H1 (cell line): ENCODE results near the gene NFKBIZ. TPM values are rescaled to one million over a fixed set of nuclear protein-coding genes. Genes with fewer than 3 reads are reported as not detected.

Source experiments
- CTCF ChIA-PET: fragments of 300-600 bp; sonication (Branson Sonifier 250); formaldehyde crosslinking; loops from one replicate; lab custom pipeline; 2021; ENCODE audit not compliant: partially characterized antibody; lab: Charles Lee
- POLR2A ChIA-PET: fragments of 300-600 bp; sonication (Branson Sonifier 250); formaldehyde crosslinking; loops from one replicate; lab custom pipeline; 2021; ENCODE audit warnings: inconsistent platforms; ENCODE audit not compliant: partially characterized antibody; lab: Charles Lee
- DNase-seq, 2 experiments: peaks; one replicate each; pipeline versions ENCODE4 v3.0.0 to v3.0.0-alpha.2; 2010 to 2022; ENCODE audit warnings: low spot score in 2 of 2, low read depth in 1 of 2, mixed read lengths in 1 of 2
- FAIRE-seq: peaks from 2 replicates; lab custom pipeline; 2011; peaks lifted over from hg19 to GRCh38; lab: Jason Lieb, UNC
- H2AFZ ChIP-seq: 2 replicates; pipeline ENCODE4 v1.8.1; 2012; ENCODE audit warnings: low read length, inconsistent platforms
- H2AK5ac ChIP-seq: 2 replicates; pipeline ENCODE4 v1.6.1; 2013; ENCODE audit warnings: low read depth, low read length
- H2BK120ac ChIP-seq: replicated peaks from 2 replicates; pipeline ENCODE3; 2013; ENCODE audit warnings: low read depth, low read length, inconsistent platforms
- H2BK12ac ChIP-seq: 2 replicates; pipeline ENCODE4 v1.6.1; 2013; ENCODE audit warnings: low read depth, low read length
- H2BK15ac ChIP-seq: 2 replicates; pipeline ENCODE4 v1.6.1; 2013; ENCODE audit warnings: low read length
- H2BK20ac ChIP-seq: 2 replicates; pipeline ENCODE4 v1.6.1; 2013; ENCODE audit warnings: low read length
- H2BK5ac ChIP-seq: 2 replicates; pipeline ENCODE4 v1.6.1; 2013; ENCODE audit warnings: low read depth, low read length
- H3K14ac ChIP-seq: 2 replicates; pipeline ENCODE4 v1.6.1; 2013; ENCODE audit warnings: inconsistent platforms; ENCODE audit not compliant: insufficient read length
- H3K18ac ChIP-seq: 2 replicates; pipeline ENCODE4 v1.6.1; 2013; ENCODE audit warnings: low read length; ENCODE audit errors: extremely low read depth
- H3K23ac ChIP-seq: 2 replicates; pipeline ENCODE4 v1.6.1; 2013; ENCODE audit warnings: inconsistent platforms; ENCODE audit not compliant: insufficient read length
- H3K23me2 ChIP-seq: 2 replicates; pipeline ENCODE4 v1.6.1; 2013; ENCODE audit warnings: low read depth, low read length
- H3K27ac ChIP-seq: 2 replicates; pipeline ENCODE4 v1.6.1; 2011; ENCODE audit warnings: low read depth, low read length, inconsistent platforms
- H3K27me3 ChIP-seq, 4 experiments: replicated peaks in 1 of 4; 1 replicate in 1 of 4; 2 replicates in 3 of 4; pipeline versions ENCODE4 v1.6.1 to v1.8.1; 2011 to 2013; ENCODE audit warnings: low read length in 3 of 4, mild to moderate bottlenecking in 3 of 4, inconsistent platforms in 2 of 4, mixed read lengths in 2 of 4, moderate library complexity in 1 of 4; ENCODE audit not compliant: control insufficient read depth in 3 of 4, insufficient read depth in 3 of 4; ENCODE audit errors: extremely low read depth in 1 of 4
- H3K36me3 ChIP-seq, 4 experiments: 2 replicates each; pipeline versions ENCODE4 v1.6.1 to v1.8.1; 2011 to 2013; ENCODE audit warnings: mild to moderate bottlenecking in 4 of 4, low read length in 3 of 4, moderate library complexity in 2 of 4, control low read depth in 1 of 4, inconsistent platforms in 1 of 4; ENCODE audit not compliant: insufficient read depth in 4 of 4, control insufficient read depth in 2 of 4
- H3K4ac ChIP-seq: replicated peaks from 2 replicates; pipeline ENCODE3; 2013; ENCODE audit warnings: low read length, low read depth, mixed read lengths, inconsistent platforms; ENCODE audit not compliant: insufficient read length
- H3K4me1 ChIP-seq, 4 experiments: replicated peaks in 1 of 4; 1 replicate in 1 of 4; 2 replicates in 3 of 4; pipeline versions ENCODE4 v1.6.1 to v1.8.1; 2011 to 2013; ENCODE audit warnings: low read length in 3 of 4, inconsistent platforms in 2 of 4, mixed read lengths in 1 of 4; ENCODE audit not compliant: insufficient read depth in 4 of 4, control insufficient read depth in 3 of 4
- H3K4me2 ChIP-seq, 2 experiments: 2 replicates each; pipeline versions ENCODE4 v1.6.1 to v1.8.1; 2011 to 2013; ENCODE audit warnings: low read depth in 2 of 2, low read length in 2 of 2, control low read depth in 1 of 2, inconsistent platforms in 1 of 2, mild to moderate bottlenecking in 1 of 2; ENCODE audit not compliant: insufficient read depth in 1 of 2
- H3K4me3 ChIP-seq, 4 experiments: fragments of 200-600, 300-600 bp in 1 of 4; sonication (generic), shearing (Covaris generic), sonication (Bioruptor Twin) in 1 of 4; 2 replicates each; pipeline versions ENCODE4 v1.5.1 to v1.8.1; 2011 to 2016; ENCODE audit warnings: low read length in 4 of 4, low read depth in 3 of 4, control low read depth in 2 of 4, inconsistent platforms in 2 of 4, mild to moderate bottlenecking in 2 of 4, mixed read lengths in 1 of 4, moderate library complexity in 1 of 4; ENCODE audit not compliant: insufficient read depth in 2 of 4; ENCODE audit errors: extremely low read depth in 1 of 4
- H3K56ac ChIP-seq: replicated peaks from 2 replicates; pipeline ENCODE3; 2013; ENCODE audit warnings: low read depth, mild to moderate bottlenecking, mixed read lengths, low read length, inconsistent platforms; ENCODE audit not compliant: insufficient read length
- H3K79me1 ChIP-seq: 2 replicates; pipeline ENCODE4 v1.6.1; 2013; ENCODE audit warnings: low read depth, low read length, control low read depth
- H3K79me2 ChIP-seq, 2 experiments: 2 replicates each; pipeline versions ENCODE4 v1.6.1 to v1.8.1; 2012 to 2013; ENCODE audit warnings: low read length in 2 of 2, mild to moderate bottlenecking in 2 of 2, inconsistent platforms in 1 of 2; ENCODE audit not compliant: insufficient read depth in 2 of 2, control insufficient read depth in 1 of 2
- H3K9ac ChIP-seq, 4 experiments: replicated peaks in 1 of 4; 1 replicate in 1 of 4; 2 replicates in 3 of 4; pipeline versions ENCODE4 v1.6.1 to v1.8.1; 2011 to 2013; ENCODE audit warnings: low read depth in 3 of 4, low read length in 3 of 4, control low read depth in 2 of 4, mild to moderate bottlenecking in 2 of 4, moderate library complexity in 2 of 4, inconsistent platforms in 1 of 4; ENCODE audit errors: extremely low read depth in 1 of 4
- H3K9me3 ChIP-seq, 2 experiments: 2 replicates each; pipeline versions ENCODE4 v1.6.1 to v1.8.1; 2012 to 2013; ENCODE audit warnings: mild to moderate bottlenecking in 2 of 2, moderate library complexity in 2 of 2, control low read depth in 1 of 2, inconsistent platforms in 1 of 2, low read depth in 1 of 2, low read length in 1 of 2, mixed read lengths in 1 of 2; ENCODE audit not compliant: insufficient read depth in 2 of 2
- H4K20me1 ChIP-seq, 2 experiments: replicated peaks in 1 of 2; 2 replicates each; pipeline versions ENCODE3 to v1.8.1; 2011 to 2013; ENCODE audit warnings: inconsistent platforms in 2 of 2, low read length in 2 of 2, mild to moderate bottlenecking in 1 of 2; ENCODE audit not compliant: insufficient read depth in 2 of 2, control insufficient read depth in 1 of 2
- H4K5ac ChIP-seq: 2 replicates; pipeline ENCODE4 v1.6.1; 2013; ENCODE audit warnings: low read length, low read depth, mixed read lengths, inconsistent platforms; ENCODE audit not compliant: insufficient read length
- H4K8ac ChIP-seq: 2 replicates; pipeline ENCODE4 v1.8.0; 2013; ENCODE audit warnings: mild to moderate bottlenecking, moderate library complexity, low read length, inconsistent platforms; ENCODE audit not compliant: insufficient read depth; ENCODE audit errors: extremely low read depth
- H4K91ac ChIP-seq: replicated peaks from 2 replicates; pipeline ENCODE3; 2013; ENCODE audit warnings: low read length, mixed read lengths, inconsistent platforms; ENCODE audit not compliant: insufficient read length
- ATF3 ChIP-seq: IDR thresholded peaks from 2 replicates; pipeline ENCODE4 v1.6.1; 2011; ENCODE audit warnings: low read depth, mild to moderate bottlenecking, low read length; ENCODE audit not compliant: insufficient read depth
- CHD2 ChIP-seq: IDR thresholded peaks from 2 replicates; pipeline ENCODE4 v1.6.1; 2012; ENCODE audit warnings: low read length, improper control_type of control experiment
- EGR1 ChIP-seq: IDR thresholded peaks from 2 replicates; pipeline ENCODE4 v1.6.1; 2011; ENCODE audit warnings: low read depth, low read length, borderline replicate concordance
- EP300 ChIP-seq, 2 experiments: IDR thresholded peaks; 1 replicate in 1 of 2; 2 replicates in 1 of 2; pipeline ENCODE4 v1.6.1; 2011 to 2012; ENCODE audit warnings: low read depth in 2 of 2, low read length in 2 of 2, mild to moderate bottlenecking in 2 of 2, borderline replicate concordance in 1 of 2, inconsistent platforms in 1 of 2, moderate library complexity in 1 of 2
- FOSL1 ChIP-seq: IDR thresholded peaks from 2 replicates; pipeline ENCODE4 v1.6.1; 2011; ENCODE audit warnings: mild to moderate bottlenecking, low read depth, low read length, moderate library complexity; ENCODE audit not compliant: insufficient read depth
- GABPA ChIP-seq: IDR thresholded peaks from 2 replicates; pipeline ENCODE4 v1.6.1; 2011; ENCODE audit warnings: mild to moderate bottlenecking, low read length, moderate library complexity, borderline replicate concordance; ENCODE audit not compliant: insufficient read depth
- JUN ChIP-seq: IDR thresholded peaks from 2 replicates; pipeline ENCODE4 v1.6.1; 2011; ENCODE audit warnings: low read depth, mild to moderate bottlenecking, improper control_type of control experiment, low read length
- KDM5A ChIP-seq: fragments of 200-600 bp; IDR thresholded peaks from 2 replicates; pipeline ENCODE4 v1.7.1; 2012; ENCODE audit warnings: mild to moderate bottlenecking, low read length, inconsistent platforms, mixed read lengths
- POLR2A ChIP-seq, 2 experiments: IDR thresholded peaks; 1 replicate in 1 of 2; 2 replicates in 1 of 2; pipeline ENCODE4 v1.6.1; 2011; ENCODE audit warnings: low read depth in 2 of 2, low read length in 2 of 2, mild to moderate bottlenecking in 2 of 2; ENCODE audit errors: control extremely low read depth in 1 of 2
- POLR2AphosphoS5 ChIP-seq: IDR thresholded peaks from 2 replicates; pipeline ENCODE4 v1.6.1; 2011; ENCODE audit warnings: low read depth, low read length
- RNF2 ChIP-seq: fragments of 200-900, 300-1000 bp; sonication (generic); IDR thresholded peaks from 2 replicates; pipeline ENCODE4 v1.7.1; 2016; ENCODE audit warnings: borderline replicate concordance, low read depth, mild to moderate bottlenecking, antibody characterized with exemption, low read length; ENCODE audit not compliant: poor library complexity, severe bottlenecking; ENCODE audit errors: missing control alignments
- TEAD4 ChIP-seq: IDR thresholded peaks from 2 replicates; pipeline ENCODE4 v1.6.1; 2012; ENCODE audit warnings: low read depth, low read length, inconsistent platforms, mixed read lengths
- ZNF274 ChIP-seq: IDR thresholded peaks from 2 replicates; pipeline ENCODE4 v1.7.0; 2012; ENCODE audit warnings: low read length, borderline replicate concordance; ENCODE audit errors: extremely low read depth
- WGBS, 2 experiments: shearing (Covaris generic) in 1 of 2; methylation state at CpG; one replicate each; pipeline versions ENCODE4 v1.1.6 to v1.1.7; 2013 to 2015; ENCODE audit warnings: low lambda C conversion rate in 2 of 2, mixed read lengths in 2 of 2, inconsistent platforms in 1 of 2, low coverage in 1 of 2, missing lambda C conversion rate in 1 of 2; ENCODE audit not compliant: insufficient replicate concordance in 2 of 2, insufficient coverage in 1 of 2, insufficient read length in 1 of 2; ENCODE audit errors: extremely low coverage in 1 of 2, missing lambda C conversion rate in 1 of 2; 5-methylcytosine and 5-hydroxymethylcytosine counted together
- polyA plus RNA-seq, 7 experiments: library from polyadenylated mRNA; depleted of rRNA in 3 of 7; stranded (reverse) in 5 of 7; unstranded in 2 of 7; fragments of >200 nt in 5 of 7; fragments of 200-250 nt in 2 of 7; gene quantifications; 1 replicate in 5 of 7; 2 replicates in 1 of 7; 4 replicates in 1 of 7; pipeline versions ENCODE4 v1.2.1 to v1.2.3, GENCODE V29; 2011 to 2013; ENCODE audit warnings: missing spikeins in 2 of 7, mixed read lengths in 2 of 7
- total RNA-seq: library from RNA; stranded (reverse); fragmentation: NEBNext Ultra II Directional; extraction: Animal tissue kit (Norgen Biotek cat#: 25700); gene quantifications from 2 replicates; pipeline ENCODE4 v1.2.1, GENCODE V29; 2021
- TF ChIP-seq, protein P1 (sequence below): IDR thresholded peaks from 2 replicates; pipeline ENCODE4 v1.6.1; 2012; ENCODE audit warnings: inconsistent platforms

Gene NFKBIZ
- total and polyA plus RNA-seq, 2 of the 8 experiments (the other 6 are each of a cell fraction or from before 2014, with no cell fraction given): 7.2 to 24.5 TPM

GRCh38 chr3:101884776-101885175 is 35.5 kb downstream of the NFKBIZ start:
- WGBS, 2 experiments: 80% methylated on average over 1 of the region's 1 CpG; no CpG with 5 or more reads in 1 of the 2 experiments
- H2AFZ ChIP-seq: no peak overlapping the region
- H3K4me3 ChIP-seq: no peak overlapping the region
- FAIRE-seq (no peak), DNase-seq (no peak)
- no peak overlapping the region for H3K27ac ChIP-seq
- no peak overlapping the region for H2BK5ac ChIP-seq
- no peak overlapping the region for H3K18ac ChIP-seq
- no peak overlapping the region for H4K91ac ChIP-seq
- H2AK5ac ChIP-seq: no peak overlapping the region
- H3K27me3 ChIP-seq: no peaks in the 10 kb centered on the region
- H3K4me2 ChIP-seq: no peak overlapping the region
- H2BK15ac ChIP-seq: no peak overlapping the region
- no peaks in the 10 kb centered on the region for H3K79me1 ChIP-seq
- no peak overlapping the region for H3K23ac ChIP-seq
- CTCF ChIA-PET: no interaction called here
- no peaks in the 10 kb centered on the region for H3K23me2 ChIP-seq
- H3K4ac ChIP-seq: no peak overlapping the region
- no peaks in the 10 kb centered on the region for H3K4me1 ChIP-seq
- no peak overlapping the region for H2BK20ac ChIP-seq
- POLR2A ChIA-PET: no interaction called here
- H3K9me3 ChIP-seq: no peaks in the 10 kb centered on the region
- H3K14ac ChIP-seq: no peak overlapping the region
- no peak overlapping the region for H4K5ac ChIP-seq
- H3K36me3 ChIP-seq: no peaks in the 10 kb centered on the region
- no peak overlapping the region for H2BK120ac ChIP-seq
- H4K20me1 ChIP-seq: no peaks in the 10 kb centered on the region
- H3K79me2 ChIP-seq: no peaks in the 10 kb centered on the region
- no peak overlapping the region for H3K56ac ChIP-seq
- no peak overlapping the region for H4K8ac ChIP-seq
- H3K9ac ChIP-seq: no peak overlapping the region
- no peak overlapping the region for H2BK12ac ChIP-seq
- TF ChIP-seq ZNF274 (no peak), ATF3 (no peak), GABPA (no peak), FOSL1 (no peak), POLR2AphosphoS5 (no peak), RNF2 (no peak), EGR1 (no peak), KDM5A (no peak), POLR2A (IDR thresholded peaks at IDR 0.05; ENCODE audit: control extremely low read depth in 1 of 2, low read depth in 2 of 2, low read length in 2 of 2) (no peak), CHD2 (no peak), JUN (no peak), TEAD4 (no peak), EP300 (IDR thresholded peaks at IDR 0.05; ENCODE audit: borderline replicate concordance in 1 of 2, low read depth in 2 of 2, low read length in 2 of 2) (no peak)
- TF ChIP-seq, protein P1, sequence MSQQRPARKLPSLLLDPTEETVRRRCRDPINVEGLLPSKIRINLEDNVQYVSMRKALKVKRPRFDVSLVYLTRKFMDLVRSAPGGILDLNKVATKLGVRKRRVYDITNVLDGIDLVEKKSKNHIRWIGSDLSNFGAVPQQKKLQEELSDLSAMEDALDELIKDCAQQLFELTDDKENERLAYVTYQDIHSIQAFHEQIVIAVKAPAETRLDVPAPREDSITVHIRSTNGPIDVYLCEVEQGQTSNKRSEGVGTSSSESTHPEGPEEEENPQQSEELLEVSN: no peak
